ENCODE data around the gene PRMT2. TPM values are rescaled to one million over a fixed set of nuclear protein-coding genes. Genes with fewer than 3 reads are reported as not detected.
"Not testable (repeated sequence)": the region's sequence is repeated elsewhere in the genome, so short reads cannot be mapped to it uniquely, and the experiment has no call there.

PRMT2 gene
- total RNA-seq, 1 donor, result 96.7 TPM

DNA sequence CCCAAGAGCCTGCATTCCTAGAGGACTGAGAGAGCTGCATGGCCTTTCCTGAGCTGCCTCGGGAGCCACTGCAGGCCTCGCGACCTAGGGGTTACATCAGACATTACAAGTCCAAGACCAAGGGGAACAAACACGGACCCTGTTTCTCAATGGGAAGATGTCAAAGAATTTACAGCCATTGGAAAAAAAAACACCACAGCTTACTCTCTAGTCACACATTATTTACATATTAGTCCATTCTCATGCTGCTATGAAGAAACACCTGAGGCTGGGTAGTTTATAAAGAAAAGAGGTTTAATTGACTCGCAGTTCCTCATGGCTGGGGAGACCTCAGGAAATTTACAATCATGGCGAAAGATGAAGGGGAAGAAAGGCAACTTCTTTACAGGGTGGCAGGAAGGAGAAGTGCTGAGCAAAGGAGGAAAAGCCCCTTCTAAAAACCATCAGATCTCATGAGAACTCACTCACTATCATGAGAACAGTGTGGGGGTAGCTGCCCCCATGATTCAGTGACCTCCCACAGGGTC, 8.4 kb upstream of the PRMT2 start:
- Histone ChIP-seq H3K4me1 (ENCODE audit: insufficient read depth, low read length) (peaks cover 29% of the 10 kb centered on the region), H3K9me3 (ENCODE audit: low read depth, low read length) (no peaks in the 10 kb centered on the region), H3K4me3 (ENCODE audit: low read length) (no peak overlapping the region), H3K27me3 (ENCODE audit: insufficient read depth, low read length) (no peaks in the 10 kb centered on the region)

DNA sequence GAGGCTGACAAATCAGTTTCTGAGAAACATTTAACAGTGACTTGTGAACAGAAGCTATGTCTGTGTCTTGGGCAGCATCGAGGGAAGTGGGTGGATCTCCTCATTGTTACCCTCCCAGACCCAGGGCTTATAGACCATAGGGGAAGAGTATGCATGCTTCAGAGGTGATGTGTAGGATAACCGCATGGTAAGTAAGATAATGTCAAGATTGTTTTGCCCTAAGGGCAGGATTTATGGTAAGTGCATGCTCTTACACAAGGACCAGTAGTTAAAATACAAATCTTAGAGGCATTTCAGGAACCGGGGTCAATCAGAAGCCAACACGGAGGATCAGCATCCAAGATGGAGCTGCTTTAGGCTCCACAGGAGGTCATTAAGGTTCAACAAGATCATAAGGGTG, 7.7 kb upstream of the PRMT2 start:
- peaks cover 22% of the 10 kb centered on the region for H3K4me1 ChIP-seq (ENCODE audit: insufficient read depth, low read length)

DNA sequence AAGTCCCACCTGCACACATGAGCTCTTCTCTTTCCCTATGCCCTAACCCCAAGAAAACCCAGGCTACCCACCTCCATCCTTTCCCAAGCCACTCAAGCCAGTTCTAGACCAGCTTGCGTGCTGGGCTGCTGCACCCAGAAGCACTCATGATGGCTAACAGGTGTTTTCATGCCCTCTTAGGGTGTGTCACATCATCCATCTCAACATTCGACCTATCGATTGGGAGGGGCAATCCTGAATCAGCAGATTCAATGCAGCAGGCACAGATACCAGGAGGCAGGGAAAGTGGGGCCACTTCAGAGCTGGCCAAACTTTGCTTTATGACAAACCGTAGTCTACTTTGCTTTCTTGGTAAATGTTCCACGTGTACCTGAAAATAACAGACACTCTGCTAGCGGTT, 6.6 kb upstream of the PRMT2 start:
- Histone ChIP-seq H3K4me1 (ENCODE audit: insufficient read depth, low read length) (peaks cover 22% of the 10 kb centered on the region), H3K4me3 (ENCODE audit: low read length) (no peak overlapping the region), H3K9me3 (ENCODE audit: low read depth, low read length) (no peaks in the 10 kb centered on the region), H3K27me3 (ENCODE audit: insufficient read depth, low read length) (no peaks in the 10 kb centered on the region)

More for the DNA sequence above, 7.7 kb upstream of the PRMT2 start:
- no peaks in the 10 kb centered on the region for H3K9me3 ChIP-seq (ENCODE audit: low read depth, low read length)
- H3K27me3 ChIP-seq (ENCODE audit: insufficient read depth, low read length), result no peaks in the 10 kb centered on the region
- H3K4me3 ChIP-seq (ENCODE audit: low read length), result no peak overlapping the region

DNA sequence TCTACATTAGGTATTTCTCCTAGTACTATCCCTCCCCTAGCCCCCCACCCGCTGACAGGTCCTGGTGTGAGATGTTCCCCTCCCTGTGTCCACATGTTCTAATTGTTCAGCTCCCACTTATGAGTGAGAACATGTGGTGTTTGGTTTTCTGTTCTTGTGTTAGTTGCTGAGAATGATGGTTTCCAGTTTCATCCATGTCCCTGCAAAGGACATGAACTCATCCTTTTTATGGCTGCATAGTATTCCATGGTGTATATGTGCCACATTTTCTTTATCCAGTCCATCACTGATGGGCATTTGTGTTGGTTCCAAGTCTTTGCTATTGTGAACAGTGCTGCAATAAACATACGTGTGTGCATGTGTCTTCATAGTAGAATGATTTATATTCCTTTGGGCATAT, 4.6 kb upstream of the PRMT2 start:
- H3K4me3 ChIP-seq (ENCODE audit: low read length); H3K9me3 ChIP-seq (ENCODE audit: low read depth, low read length); H3K27me3 ChIP-seq (ENCODE audit: insufficient read depth, low read length): not testable (repeated sequence)
- peaks cover 37% of the 10 kb centered on the region for H3K4me1 ChIP-seq (ENCODE audit: insufficient read depth, low read length)

DNA sequence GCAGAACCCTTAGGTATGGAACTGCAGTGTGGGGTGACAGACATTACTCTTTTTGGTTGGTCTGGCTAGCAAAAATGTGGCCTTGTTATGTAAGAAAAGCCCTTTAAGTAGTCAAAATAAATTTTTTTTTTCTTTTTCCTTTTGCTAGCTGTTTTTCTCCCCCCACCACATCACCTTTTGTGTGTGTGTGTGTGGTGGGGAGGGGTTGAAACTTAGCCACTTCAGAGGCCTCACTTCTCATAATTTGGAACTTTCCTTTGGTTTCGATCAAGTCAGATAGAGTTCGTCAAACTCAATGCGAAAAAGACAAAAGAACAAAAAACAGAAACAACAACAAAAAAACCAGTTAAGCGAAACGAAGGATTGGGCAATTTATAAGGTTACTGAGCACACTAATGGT, 1.9 kb upstream of the PRMT2 start:
- peaks cover 43% of the 10 kb centered on the region for H3K4me1 ChIP-seq (ENCODE audit: insufficient read depth, low read length)
- H3K27me3 ChIP-seq (ENCODE audit: insufficient read depth, low read length), result no peaks in the 10 kb centered on the region
- H3K4me3 ChIP-seq (ENCODE audit: low read length), result no peak overlapping the region
- H3K9me3 ChIP-seq (ENCODE audit: low read depth, low read length), result no peaks in the 10 kb centered on the region

DNA sequence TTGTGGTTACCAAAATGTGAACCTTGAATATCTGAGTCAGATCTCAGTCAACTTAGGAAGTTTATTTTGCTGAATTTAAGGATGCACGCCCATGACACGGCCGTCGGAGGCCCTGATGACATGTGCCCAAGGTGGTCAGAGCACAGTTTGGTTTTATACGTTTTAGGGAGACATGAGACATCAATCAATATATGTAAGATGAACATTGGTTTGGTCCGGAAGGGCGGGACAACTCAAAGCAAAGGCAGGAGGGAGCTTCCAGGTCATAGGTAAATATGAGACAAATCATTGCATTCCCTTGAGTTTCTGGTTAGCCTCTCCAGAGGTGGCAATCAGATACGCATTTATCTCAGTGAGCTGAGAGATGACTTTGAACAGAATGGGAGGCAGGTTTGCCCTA, 1.0 kb upstream of the PRMT2 start:
- Histone ChIP-seq H3K4me3 (ENCODE audit: low read length) (peak overlapping the region; percentile 100), H3K27me3 (ENCODE audit: insufficient read depth, low read length) (no peaks in the 10 kb centered on the region), H3K9me3 (ENCODE audit: low read depth, low read length) (no peaks in the 10 kb centered on the region), H3K4me1 (ENCODE audit: insufficient read depth, low read length) (peaks cover 43% of the 10 kb centered on the region)

DNA sequence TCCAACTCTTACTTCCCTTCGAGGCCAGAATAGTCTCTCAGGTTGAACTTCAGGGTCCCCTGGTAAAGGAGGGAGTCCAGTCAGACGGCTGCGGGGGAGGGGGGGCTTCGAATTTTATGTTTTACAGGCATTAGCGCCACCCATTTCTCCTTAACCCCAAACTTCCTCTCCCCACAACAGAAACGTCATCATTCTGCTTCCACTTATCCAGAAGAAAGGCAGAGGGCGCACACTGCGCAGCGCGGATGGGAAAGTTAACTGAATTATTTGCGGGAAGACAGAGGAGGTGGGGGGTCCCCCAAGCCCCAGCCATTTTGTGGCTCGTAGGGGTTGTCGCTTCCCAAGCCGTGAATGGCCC, 529 bp upstream of the PRMT2 start:
- no peaks in the 10 kb centered on the region for H3K27me3 ChIP-seq (ENCODE audit: insufficient read depth, low read length)
- peaks cover 43% of the 10 kb centered on the region for H3K4me1 ChIP-seq (ENCODE audit: insufficient read depth, low read length)
- H3K9me3 ChIP-seq (ENCODE audit: low read depth, low read length), result no peaks in the 10 kb centered on the region
- H3K4me3 ChIP-seq (ENCODE audit: low read length), result peak overlapping the region; percentile 100

DNA sequence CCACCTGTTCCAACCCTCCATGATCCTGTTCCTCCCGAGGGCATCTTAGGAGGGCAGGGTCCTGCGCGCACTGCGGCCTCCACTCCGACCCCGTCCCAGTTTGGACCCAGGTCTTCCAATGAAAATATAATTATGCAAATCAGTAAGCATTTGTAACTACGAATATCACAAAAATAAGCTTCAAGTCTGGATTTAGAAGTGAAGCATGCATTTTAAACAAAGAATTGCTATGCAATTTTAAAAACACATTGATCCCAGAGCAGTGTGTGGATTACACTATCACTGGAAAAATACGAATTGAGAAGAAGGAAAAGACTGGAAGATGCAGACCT, 673 bp downstream of the PRMT2 start:
- H3K9me3 ChIP-seq (ENCODE audit: low read depth, low read length), result no peaks in the 10 kb centered on the region
- H3K4me3 ChIP-seq (ENCODE audit: low read length), result peak overlapping the region; percentile 100
- H3K4me1 ChIP-seq (ENCODE audit: insufficient read depth, low read length), result peaks cover 48% of the 10 kb centered on the region
- H3K27me3 ChIP-seq (ENCODE audit: insufficient read depth, low read length), result no peaks in the 10 kb centered on the region

DNA sequence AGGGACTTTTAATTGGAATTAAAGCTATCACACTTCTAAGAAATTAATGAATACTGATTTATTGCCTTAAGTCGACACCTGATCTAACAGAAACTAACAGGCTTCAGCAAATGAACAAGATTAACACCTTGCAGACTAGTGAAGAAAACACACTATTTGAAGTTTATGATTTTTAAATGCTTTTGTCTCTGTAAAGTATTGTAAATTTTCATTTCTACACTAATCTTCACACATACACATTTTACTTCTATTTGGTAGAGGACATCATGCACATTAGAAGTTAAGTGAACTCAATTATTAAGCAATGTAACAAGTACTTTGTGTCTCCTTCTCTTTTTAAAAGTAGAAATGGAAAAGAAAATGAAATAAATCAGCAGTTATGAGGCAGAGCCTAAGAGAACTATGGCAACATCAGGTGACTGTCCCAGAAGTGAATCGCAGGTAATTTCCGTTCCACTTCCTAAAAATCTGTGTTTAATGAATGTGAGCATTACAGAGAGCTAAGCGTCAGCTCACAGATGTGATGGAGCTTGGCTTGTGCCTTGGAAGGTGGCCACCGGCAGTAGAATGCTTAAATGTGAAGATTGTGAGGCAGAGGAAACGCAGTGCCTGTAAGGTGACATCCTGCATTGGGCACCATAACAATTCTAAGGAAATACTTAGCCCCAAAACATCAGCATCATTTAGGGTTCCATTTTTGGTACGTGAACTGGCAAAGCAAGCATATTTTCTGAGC, 1.2 kb downstream of the PRMT2 start:
- Histone ChIP-seq H3K9me3 (ENCODE audit: low read depth, low read length) (no peaks in the 10 kb centered on the region), H3K4me1 (ENCODE audit: insufficient read depth, low read length) (peaks cover 54% of the 10 kb centered on the region), H3K27me3 (ENCODE audit: insufficient read depth, low read length) (no peaks in the 10 kb centered on the region), H3K4me3 (ENCODE audit: low read length) (peak overlapping the region; percentile 100)

DNA sequence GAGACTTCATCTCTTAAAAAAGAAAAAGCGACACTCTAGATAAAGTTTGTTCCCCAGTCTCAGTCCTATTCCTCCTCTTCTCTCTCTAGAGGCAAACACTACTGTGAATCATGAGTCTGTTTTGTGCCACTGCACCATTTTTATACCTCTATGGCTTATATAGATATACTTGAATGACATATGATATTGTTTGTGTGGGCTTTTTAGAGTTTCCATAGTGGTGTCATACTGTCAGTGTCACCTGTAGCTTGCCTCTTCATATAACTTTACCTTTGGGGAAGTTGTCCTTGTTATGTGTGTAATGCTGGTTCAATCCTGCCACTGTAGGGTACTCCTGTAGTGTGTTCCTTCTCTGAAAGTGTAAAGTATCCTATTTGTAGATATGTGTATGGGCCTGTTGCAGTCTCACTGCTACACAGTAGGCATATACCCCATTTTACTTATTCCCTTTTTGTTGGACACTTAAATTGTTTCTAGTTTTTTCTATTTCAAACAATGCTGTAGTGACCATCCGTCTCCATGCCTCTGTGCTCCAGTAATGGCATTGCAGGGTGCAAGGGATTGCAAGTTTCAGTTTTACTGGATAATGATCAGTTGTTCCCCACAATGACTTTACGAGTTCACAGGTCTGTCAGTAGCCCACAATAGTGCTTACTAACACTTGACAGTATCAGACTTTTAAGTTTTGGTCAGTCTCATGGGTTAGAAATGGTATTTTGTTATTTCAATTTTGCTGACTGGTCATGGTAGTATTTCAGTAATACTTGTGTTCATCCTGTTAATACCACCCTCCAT, 2.7 kb downstream of the PRMT2 start:
- Histone ChIP-seq H3K4me1 (ENCODE audit: insufficient read depth, low read length) (peaks cover 54% of the 10 kb centered on the region), H3K9me3 (ENCODE audit: low read depth, low read length) (no peaks in the 10 kb centered on the region), H3K4me3 (ENCODE audit: low read length) (peak overlapping the region; percentile 8), H3K27me3 (ENCODE audit: insufficient read depth, low read length) (no peaks in the 10 kb centered on the region)

DNA sequence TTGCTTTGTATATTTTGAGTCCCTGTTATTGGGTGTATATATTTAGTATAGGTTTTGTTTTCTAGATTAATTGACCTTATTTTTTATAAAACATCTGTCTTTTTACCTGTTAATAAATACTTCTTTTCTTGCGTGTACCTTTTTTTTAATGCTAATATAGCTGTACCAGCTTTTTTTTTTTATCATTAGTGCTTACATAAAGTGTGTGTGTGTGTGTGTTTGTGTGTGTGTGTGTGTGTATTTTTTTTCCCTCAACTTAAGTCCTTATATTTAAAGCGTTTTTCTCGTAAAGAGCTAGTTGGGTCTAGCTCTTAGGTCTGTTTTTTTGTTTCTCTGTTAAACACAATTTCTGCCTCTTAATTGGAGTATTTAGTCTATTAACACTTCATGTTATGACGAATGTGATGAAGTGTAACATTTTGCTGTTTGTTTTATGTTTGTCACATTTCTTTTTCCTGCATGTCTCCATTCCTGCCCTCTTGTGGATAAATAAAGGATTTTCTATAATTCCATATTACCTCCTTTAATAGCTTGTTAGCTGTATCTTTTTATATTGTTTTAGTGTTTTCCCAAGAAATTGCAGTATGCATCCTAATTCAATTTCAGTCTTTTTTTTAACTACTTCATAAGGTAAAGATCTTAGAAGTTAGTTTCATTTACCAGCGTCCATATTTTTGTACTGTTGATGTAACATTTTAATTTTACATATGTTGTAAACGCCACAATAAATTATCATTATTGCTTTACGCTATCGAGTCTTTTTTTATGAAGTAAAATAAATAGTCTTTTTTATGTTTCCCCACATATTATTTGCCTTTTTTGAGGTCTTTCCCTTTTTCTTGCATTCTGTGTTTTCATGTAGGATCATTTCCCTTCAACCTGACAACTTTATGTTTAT, 4.3 kb downstream of the PRMT2 start:
- no peaks in the 10 kb centered on the region for H3K27me3 ChIP-seq (ENCODE audit: insufficient read depth, low read length)
- no peaks in the 10 kb centered on the region for H3K9me3 ChIP-seq (ENCODE audit: low read depth, low read length)
- no peak overlapping the region for H3K4me3 ChIP-seq (ENCODE audit: low read length)
- H3K4me1 ChIP-seq (ENCODE audit: insufficient read depth, low read length), result peaks cover 41% of the 10 kb centered on the region

DNA sequence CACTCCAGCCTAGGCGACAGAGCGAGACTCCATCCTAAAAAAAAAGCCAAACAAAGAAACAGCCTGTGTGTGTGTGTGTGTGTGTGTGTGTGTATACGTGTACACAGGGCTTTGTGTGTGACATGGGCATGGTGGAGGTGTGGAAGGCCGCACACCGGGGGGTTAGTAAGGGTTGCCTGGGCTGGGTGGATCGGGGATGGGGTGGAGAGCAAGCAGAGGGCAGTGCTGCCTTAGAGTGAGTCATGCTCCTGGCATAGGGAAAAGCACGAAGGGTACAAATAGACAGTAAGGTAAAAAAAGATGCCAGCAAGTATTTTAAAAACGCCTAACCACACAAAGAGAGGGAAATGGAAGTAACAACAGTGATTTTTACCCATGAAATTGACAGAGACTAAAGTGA, 6.2 kb downstream of the PRMT2 start:
- Histone ChIP-seq H3K9me3 (ENCODE audit: low read depth, low read length) (no peaks in the 10 kb centered on the region), H3K4me1 (ENCODE audit: insufficient read depth, low read length) (peaks cover 29% of the 10 kb centered on the region), H3K27me3 (ENCODE audit: insufficient read depth, low read length) (no peaks in the 10 kb centered on the region), H3K4me3 (ENCODE audit: low read length) (no peak overlapping the region)

DNA sequence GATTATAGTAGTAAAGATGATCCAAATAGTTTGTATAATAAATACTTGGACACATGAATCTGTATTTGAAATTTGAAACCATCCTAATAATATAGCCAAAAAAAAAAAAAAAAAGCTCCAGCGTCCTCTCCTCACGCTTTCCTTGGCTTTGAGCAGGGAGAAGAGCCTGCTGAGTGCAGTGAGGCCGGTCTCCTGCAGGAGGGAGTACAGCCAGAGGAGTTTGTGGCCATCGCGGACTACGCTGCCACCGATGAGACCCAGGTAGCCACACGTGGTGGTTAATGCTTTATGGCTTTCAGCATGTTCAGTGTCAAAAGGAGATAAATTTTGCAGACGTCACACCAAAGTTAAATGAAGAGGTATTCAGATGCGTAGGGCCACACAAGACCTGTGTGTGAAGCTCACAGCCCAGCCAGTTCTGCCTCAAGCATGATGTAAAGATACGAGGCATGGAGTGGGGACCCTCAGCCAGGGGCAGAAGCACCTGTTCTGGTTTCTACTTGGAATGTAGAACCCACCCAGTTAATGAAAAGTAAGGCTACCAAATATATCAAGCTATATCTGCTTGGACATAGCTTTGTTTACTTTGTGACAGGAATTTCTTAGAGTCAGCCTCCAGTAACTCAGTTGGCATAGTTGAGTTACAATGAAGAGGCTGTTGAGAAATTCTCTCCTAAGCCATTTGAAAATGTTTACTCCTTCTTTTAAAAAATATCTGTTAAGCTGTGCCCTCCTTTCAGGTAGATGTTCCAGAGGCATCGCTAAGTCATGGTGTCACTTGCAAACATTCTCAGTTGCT, 8.1 kb downstream of the PRMT2 start:
- H3K4me3 ChIP-seq (ENCODE audit: low read length), result no peak overlapping the region
- no peaks in the 10 kb centered on the region for H3K27me3 ChIP-seq (ENCODE audit: insufficient read depth, low read length)
- H3K4me1 ChIP-seq (ENCODE audit: insufficient read depth, low read length), result peaks cover 14% of the 10 kb centered on the region
- H3K9me3 ChIP-seq (ENCODE audit: low read depth, low read length), result no peaks in the 10 kb centered on the region

DNA sequence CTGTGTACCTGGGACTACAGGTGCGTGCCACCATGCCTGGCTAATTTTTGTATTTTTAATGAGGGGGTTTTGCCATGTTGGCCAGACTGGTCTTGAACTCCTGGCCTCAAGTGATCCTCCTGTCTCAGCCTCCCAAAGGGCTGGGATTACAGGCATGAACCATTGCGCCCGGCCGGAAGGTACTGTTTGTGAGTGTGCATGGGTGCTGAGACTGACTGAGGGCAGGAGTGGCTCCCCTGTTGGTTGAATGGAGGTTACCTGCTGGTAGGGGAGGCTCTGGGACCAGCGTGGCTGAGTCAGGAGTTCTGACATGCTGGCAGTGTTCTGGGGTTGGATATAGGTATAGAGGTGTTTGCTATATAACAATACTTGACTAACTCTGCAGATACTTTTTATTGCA, 10.4 kb downstream of the PRMT2 start:
- H3K27me3 ChIP-seq (ENCODE audit: insufficient read depth, low read length), result no peaks in the 10 kb centered on the region
- H3K4me1 ChIP-seq (ENCODE audit: insufficient read depth, low read length), result peaks cover 11% of the 10 kb centered on the region
- H3K9me3 ChIP-seq (ENCODE audit: low read depth, low read length), result no peaks in the 10 kb centered on the region
- no peak overlapping the region for H3K4me3 ChIP-seq (ENCODE audit: low read length)

Measured in mononuclear cell (primary cell).